GM23338 (cell line): Measurements from ENCODE around the gene RGS7. TPM values are rescaled to one million over a fixed set of nuclear protein-coding genes. Genes with fewer than 3 reads are reported as not detected.

ENCODE experiments used
- ATAC-seq: fragments of 200-7000 bp; cut with Tn5 transposase; 3 replicates; pipeline ENCODE4 v1.9.1; 2020
- DNase-seq: peaks from one replicate; pipeline ENCODE4 v3.0.0-alpha.2; 2015; ENCODE audit warnings: low spot score
- H2AFZ ChIP-seq: fragments of 200-600 bp; sonication (generic); 2 replicates; pipeline ENCODE4 v1.8.0; 2016; ENCODE audit warnings: antibody characterized with exemption, mild to moderate bottlenecking, moderate library complexity
- H3F3A ChIP-seq: fragments of 200-600 bp; sonication (generic); replicated peaks from 2 replicates; pipeline ENCODE4 v1.8.0; 2017; ENCODE audit warnings: antibody characterized with exemption, mixed run types, low read depth
- H3K27ac ChIP-seq: fragments of 200-600 bp; sonication (generic); 2 replicates; pipeline ENCODE4 v1.6.1; 2016; ENCODE audit warnings: low read depth
- H3K27me3 ChIP-seq: fragments of 200-600 bp; sonication (generic); 2 replicates; pipeline ENCODE4 v1.8.0; 2016; ENCODE audit warnings: mild to moderate bottlenecking, mixed run types, moderate library complexity; ENCODE audit not compliant: insufficient read depth
- H3K36me3 ChIP-seq: fragments of 200-600 bp; sonication (generic); 2 replicates; pipeline ENCODE4 v1.8.0; 2016; ENCODE audit warnings: mild to moderate bottlenecking; ENCODE audit not compliant: insufficient read depth
- H3K4me1 ChIP-seq: fragments of 200-600 bp; sonication (generic); 2 replicates; pipeline ENCODE4 v1.8.0; 2016; ENCODE audit warnings: mild to moderate bottlenecking, moderate library complexity; ENCODE audit not compliant: insufficient read depth
- H3K4me2 ChIP-seq: fragments of 200-600 bp; sonication (generic); 2 replicates; pipeline ENCODE4 v1.7.1; 2017; ENCODE audit warnings: mixed run types
- H3K4me3 ChIP-seq: fragments of 200-600 bp; sonication (generic); 2 replicates; pipeline ENCODE4 v1.6.1; 2016; ENCODE audit warnings: mixed run types
- H3K79me2 ChIP-seq: fragments of 200-600 bp; sonication (generic); replicated peaks from 2 replicates; pipeline ENCODE4 v1.8.0; 2017; ENCODE audit warnings: mild to moderate bottlenecking; ENCODE audit not compliant: insufficient read depth
- H3K9me2 ChIP-seq: fragments of 200-600 bp; sonication (generic); 2 replicates; pipeline ENCODE4 v1.8.0; 2017; ENCODE audit not compliant: insufficient read depth
- H4K20me1 ChIP-seq: fragments of 200-600 bp; sonication (generic); replicated peaks from 2 replicates; pipeline ENCODE4 v1.8.0; 2017; ENCODE audit warnings: mild to moderate bottlenecking; ENCODE audit not compliant: insufficient read depth
- H3K27ac Mint-ChIP-seq: 2 replicates; pipeline ENCODE4 v1.8.0; 2020; ENCODE audit warnings: inconsistent platforms, mild to moderate bottlenecking, moderate library complexity, mixed read lengths
- H3K27me3 Mint-ChIP-seq: 3 replicates; pipeline ENCODE4 v1.8.0; 2022; ENCODE audit warnings: low read depth, mild to moderate bottlenecking, moderate library complexity, mixed read lengths, inconsistent platforms; ENCODE audit not compliant: insufficient read depth, poor library complexity
- H3K36me3 Mint-ChIP-seq: 3 replicates; pipeline ENCODE4 v1.8.0; 2021; ENCODE audit warnings: low read depth, mild to moderate bottlenecking, inconsistent platforms, moderate library complexity, mixed read lengths
- H3K4me1 Mint-ChIP-seq: 3 replicates; pipeline ENCODE4 v1.8.0; 2020; ENCODE audit warnings: mild to moderate bottlenecking, inconsistent platforms, mixed read lengths
- H3K4me3 Mint-ChIP-seq: 3 replicates; pipeline ENCODE4 v1.8.0; 2021; ENCODE audit warnings: moderate library complexity, mild to moderate bottlenecking, inconsistent platforms, mixed read lengths
- H3K9me3 Mint-ChIP-seq: 3 replicates; pipeline ENCODE4 v1.8.0; 2020; ENCODE audit warnings: moderate library complexity, mild to moderate bottlenecking, inconsistent platforms, mixed read lengths
- CREB1 ChIP-seq: fragments of 250-450 bp; sonication (Bioruptor Pico); IDR thresholded peaks from 2 replicates; pipeline ENCODE4 v1.5.0; 2020; ENCODE audit warnings: low read depth, mild to moderate bottlenecking, moderate library complexity
- CTCF ChIP-seq, 2 experiments: fragments of 200-600 bp in 1 of 2; sonication (generic) in 1 of 2; conservative IDR thresholded peaks; 2 replicates each; pipeline versions ENCODE4 v1.5.1 to v1.6.1; 2016 to 2017; ENCODE audit warnings: antibody characterized with exemption in 2 of 2, low read depth in 2 of 2, mild to moderate bottlenecking in 2 of 2, moderate library complexity in 1 of 2
- EZH2 ChIP-seq: fragments of 200-600 bp; sonication (generic); IDR thresholded peaks from one replicate; pipeline ENCODE4 v1.8.0; 2017; ENCODE audit warnings: antibody characterized with exemption, mild to moderate bottlenecking, low read depth; ENCODE audit not compliant: unreplicated experiment
- EZH2phosphoT487 ChIP-seq: fragments of 200-600 bp; sonication (generic); IDR thresholded peaks from one replicate; pipeline ENCODE4 v1.8.1; 2018; ENCODE audit warnings: antibody characterized with exemption; ENCODE audit not compliant: unreplicated experiment
- JUNB ChIP-seq: IDR thresholded peaks from one replicate; pipeline ENCODE4 v1.6.1; 2016; ENCODE audit warnings: antibody characterized with exemption; ENCODE audit not compliant: unreplicated experiment
- POLR2AphosphoS5 ChIP-seq: IDR thresholded peaks from 2 replicates; pipeline ENCODE4 v1.6.1; 2016; ENCODE audit warnings: antibody characterized with exemption, low read depth
- STAT1 ChIP-seq: IDR thresholded peaks from one replicate; pipeline ENCODE4 v1.6.1; 2016; ENCODE audit warnings: antibody characterized with exemption; ENCODE audit not compliant: unreplicated experiment
- ZNF114 ChIP-seq: fragments of 250-450 bp; sonication (Bioruptor Pico); IDR thresholded peaks from 2 replicates; pipeline ENCODE4 v1.5.0; 2020; ENCODE audit warnings: mild to moderate bottlenecking, moderate library complexity
- ZNF331 ChIP-seq: fragments of 250-450 bp; sonication (Bioruptor Pico); IDR thresholded peaks from 2 replicates; pipeline ENCODE4 v1.5.0; 2020; ENCODE audit warnings: low read depth, mild to moderate bottlenecking, moderate library complexity
- polyA plus RNA-seq: library from polyadenylated mRNA; unstranded; fragments of >200 nt; fragmentation: Nextera tagmentation; extraction: Ambion mirVana; gene quantifications from 2 replicates; pipeline ENCODE4 v1.2.1, GENCODE V29; 2016
- total RNA-seq: library from RNA; depleted of rRNA; stranded (reverse); fragments of >200 nt; shearing (Covaris generic); gene quantifications from 2 replicates; pipeline ENCODE4 v1.2.3, GENCODE V29; 2014
- TF ChIP-seq, protein P1 (sequence below): fragments of 250-450 bp; sonication (Bioruptor Pico); IDR thresholded peaks from 2 replicates; pipeline ENCODE4 v1.5.0; 2020; ENCODE audit warnings: mild to moderate bottlenecking, moderate library complexity

The RGS7 gene
- total and polyA plus RNA-seq, 2 experiments from 2014 or later = 2.0 to 2.2 TPM

DNA sequence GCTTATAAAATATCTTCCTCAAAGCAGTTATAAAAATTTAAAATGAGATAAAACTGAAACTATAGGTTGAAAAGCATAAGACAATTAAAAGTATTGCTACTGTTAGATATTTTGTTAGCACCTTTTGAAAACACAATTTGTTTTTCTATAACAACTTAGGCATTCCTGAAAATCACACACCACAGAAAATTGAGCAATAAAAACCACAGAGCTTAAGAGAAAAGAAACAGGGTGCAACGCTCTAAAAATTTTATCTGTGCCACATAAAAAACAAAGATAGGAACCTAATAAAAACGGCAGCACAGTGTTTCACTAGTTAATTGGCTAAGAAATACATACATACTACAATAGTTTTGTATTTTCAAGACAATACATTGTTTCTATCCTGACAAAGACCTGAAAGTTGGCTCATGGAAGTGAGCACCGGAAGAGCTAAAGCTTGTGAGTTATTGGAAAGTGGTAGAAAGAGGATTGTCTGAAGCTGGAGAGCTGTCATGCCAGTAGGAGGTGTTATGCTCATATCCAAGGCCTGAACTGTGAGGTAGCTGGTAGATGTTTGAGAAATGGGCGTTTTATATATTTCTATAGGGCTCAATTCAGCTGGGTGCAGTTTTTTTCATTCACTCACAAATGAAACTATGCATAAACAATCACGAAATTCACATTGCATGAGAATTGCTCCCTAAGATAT is 45.8 kb downstream of the RGS7 start:
- H2AFZ ChIP-seq = no peak overlapping the region

DNA sequence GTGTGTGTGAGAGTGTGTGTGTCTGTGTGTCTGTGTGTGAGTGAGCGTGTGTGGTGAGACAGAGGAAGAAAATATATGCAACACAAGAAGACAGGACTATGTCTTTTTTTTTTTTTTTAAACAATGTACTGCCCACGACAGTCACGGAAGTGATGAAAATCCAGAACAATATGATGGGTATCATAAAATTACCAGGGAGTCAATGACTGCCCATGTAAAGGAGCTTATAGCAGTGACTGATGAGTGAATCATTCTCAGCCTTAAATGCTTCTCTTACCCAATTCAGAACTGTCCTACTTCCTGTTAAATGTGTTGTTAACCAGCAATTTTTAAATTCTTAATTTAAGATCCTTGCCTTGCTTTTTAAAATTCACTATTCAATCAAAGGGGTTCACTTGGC is 46.6 kb downstream of the RGS7 start:
- no peaks in the 10 kb centered on the region for H3K36me3 Mint-ChIP-seq
- no peak for TF ChIP-seq EZH2
- no peak for TF ChIP-seq EZH2phosphoT487
- no peak for TF ChIP-seq ZNF114 (CRISPR knock-in tag)
- TF ChIP-seq JUNB = no peak
- no peak for TF ChIP-seq POLR2AphosphoS5
- TF ChIP-seq, protein P1, sequence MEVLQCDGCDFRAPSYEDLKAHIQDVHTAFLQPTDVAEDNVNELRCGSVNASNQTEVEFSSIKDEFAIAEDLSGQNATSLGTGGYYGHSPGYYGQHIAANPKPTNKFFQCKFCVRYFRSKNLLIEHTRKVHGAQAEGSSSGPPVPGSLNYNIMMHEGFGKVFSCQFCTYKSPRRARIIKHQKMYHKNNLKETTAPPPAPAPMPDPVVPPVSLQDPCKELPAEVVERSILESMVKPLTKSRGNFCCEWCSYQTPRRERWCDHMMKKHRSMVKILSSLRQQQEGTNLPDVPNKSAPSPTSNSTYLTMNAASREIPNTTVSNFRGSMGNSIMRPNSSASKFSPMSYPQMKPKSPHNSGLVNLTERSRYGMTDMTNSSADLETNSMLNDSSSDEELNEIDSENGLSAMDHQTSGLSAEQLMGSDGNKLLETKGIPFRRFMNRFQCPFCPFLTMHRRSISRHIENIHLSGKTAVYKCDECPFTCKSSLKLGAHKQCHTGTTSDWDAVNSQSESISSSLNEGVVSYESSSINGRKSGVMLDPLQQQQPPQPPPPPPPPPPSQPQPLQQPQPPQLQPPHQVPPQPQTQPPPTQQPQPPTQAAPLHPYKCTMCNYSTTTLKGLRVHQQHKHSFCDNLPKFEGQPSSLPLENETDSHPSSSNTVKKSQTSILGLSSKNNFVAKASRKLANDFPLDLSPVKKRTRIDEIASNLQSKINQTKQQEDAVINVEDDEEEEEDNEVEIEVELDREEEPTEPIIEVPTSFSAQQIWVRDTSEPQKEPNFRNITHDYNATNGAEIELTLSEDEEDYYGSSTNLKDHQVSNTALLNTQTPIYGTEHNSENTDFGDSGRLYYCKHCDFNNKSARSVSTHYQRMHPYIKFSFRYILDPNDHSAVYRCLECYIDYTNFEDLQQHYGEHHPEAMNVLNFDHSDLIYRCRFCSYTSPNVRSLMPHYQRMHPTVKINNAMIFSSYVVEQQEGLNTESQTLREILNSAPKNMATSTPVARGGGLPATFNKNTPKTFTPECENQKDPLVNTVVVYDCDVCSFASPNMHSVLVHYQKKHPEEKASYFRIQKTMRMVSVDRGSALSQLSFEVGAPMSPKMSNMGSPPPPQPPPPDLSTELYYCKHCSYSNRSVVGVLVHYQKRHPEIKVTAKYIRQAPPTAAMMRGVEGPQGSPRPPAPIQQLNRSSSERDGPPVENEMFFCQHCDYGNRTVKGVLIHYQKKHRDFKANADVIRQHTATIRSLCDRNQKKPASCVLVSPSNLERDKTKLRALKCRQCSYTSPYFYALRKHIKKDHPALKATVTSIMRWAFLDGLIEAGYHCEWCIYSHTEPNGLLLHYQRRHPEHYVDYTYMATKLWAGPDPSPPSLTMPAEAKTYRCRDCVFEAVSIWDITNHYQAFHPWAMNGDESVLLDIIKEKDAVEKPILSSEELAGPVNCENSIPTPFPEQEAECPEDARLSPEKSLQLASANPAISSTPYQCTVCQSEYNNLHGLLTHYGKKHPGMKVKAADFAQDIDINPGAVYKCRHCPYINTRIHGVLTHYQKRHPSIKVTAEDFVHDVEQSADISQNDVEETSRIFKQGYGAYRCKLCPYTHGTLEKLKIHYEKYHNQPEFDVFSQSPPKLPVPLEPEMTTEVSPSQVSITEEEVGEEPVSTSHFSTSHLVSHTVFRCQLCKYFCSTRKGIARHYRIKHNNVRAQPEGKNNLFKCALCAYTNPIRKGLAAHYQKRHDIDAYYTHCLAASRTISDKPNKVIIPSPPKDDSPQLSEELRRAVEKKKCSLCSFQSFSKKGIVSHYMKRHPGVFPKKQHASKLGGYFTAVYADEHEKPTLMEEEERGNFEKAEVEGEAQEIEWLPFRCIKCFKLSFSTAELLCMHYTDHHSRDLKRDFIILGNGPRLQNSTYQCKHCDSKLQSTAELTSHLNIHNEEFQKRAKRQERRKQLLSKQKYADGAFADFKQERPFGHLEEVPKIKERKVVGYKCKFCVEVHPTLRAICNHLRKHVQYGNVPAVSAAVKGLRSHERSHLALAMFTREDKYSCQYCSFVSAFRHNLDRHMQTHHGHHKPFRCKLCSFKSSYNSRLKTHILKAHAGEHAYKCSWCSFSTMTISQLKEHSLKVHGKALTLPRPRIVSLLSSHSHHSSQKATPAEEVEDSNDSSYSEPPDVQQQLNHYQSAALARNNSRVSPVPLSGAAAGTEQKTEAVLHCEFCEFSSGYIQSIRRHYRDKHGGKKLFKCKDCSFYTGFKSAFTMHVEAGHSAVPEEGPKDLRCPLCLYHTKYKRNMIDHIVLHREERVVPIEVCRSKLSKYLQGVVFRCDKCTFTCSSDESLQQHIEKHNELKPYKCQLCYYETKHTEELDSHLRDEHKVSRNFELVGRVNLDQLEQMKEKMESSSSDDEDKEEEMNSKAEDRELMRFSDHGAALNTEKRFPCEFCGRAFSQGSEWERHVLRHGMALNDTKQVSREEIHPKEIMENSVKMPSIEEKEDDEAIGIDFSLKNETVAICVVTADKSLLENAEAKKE (CRISPR knock-in tag) = no peak
- no peak for TF ChIP-seq CREB1 (CRISPR knock-in tag)
- no peak for TF ChIP-seq ZNF331 (CRISPR knock-in tag)

More for the DNA sequence above, 45.8 kb downstream of the RGS7 start:
- H3K4me2 ChIP-seq = no peak overlapping the region
- H3K79me2 ChIP-seq = no peaks in the 10 kb centered on the region
- H3K4me3 Mint-ChIP-seq = no peak overlapping the region
- no peak for TF ChIP-seq STAT1
- peak in 1 of 2 experiments; percentile 52; a peak in 2 of 4 replicates for TF ChIP-seq CTCF (conservative IDR thresholded peaks at IDR 0.05; ENCODE audit: low read depth in 2 of 2)
- ATAC-seq (peak; percentile 54), DNase-seq (peak; percentile 16)
- H3K4me1 Mint-ChIP-seq = peaks cover 12% of the 10 kb centered on the region
- H3K4me1 ChIP-seq = peaks cover 12% of the 10 kb centered on the region
- no peak overlapping the region for H3K27ac ChIP-seq
- H3K36me3 Mint-ChIP-seq = no peaks in the 10 kb centered on the region
- H3K27ac Mint-ChIP-seq = no peak overlapping the region
- no peaks in the 10 kb centered on the region for H3K9me3 Mint-ChIP-seq
- H4K20me1 ChIP-seq = no peaks in the 10 kb centered on the region
- no peaks in the 10 kb centered on the region for H3K36me3 ChIP-seq
- H3K27me3 ChIP-seq = no peaks in the 10 kb centered on the region
- H3F3A ChIP-seq = no peaks in the 10 kb centered on the region
- H3K4me3 ChIP-seq = no peak overlapping the region
- H3K9me2 ChIP-seq = 0 out of 2 replicates have a peak, but pooled peaks cover under 1% of the 10 kb centered on the region
- H3K27me3 Mint-ChIP-seq = peaks cover 2% of the 10 kb centered on the region

More for the DNA sequence above, 46.6 kb downstream of the RGS7 start:
- Mint-ChIP-seq H3K27ac (peak overlapping the region; percentile 10; the same call in 1 of the 2 replicates), H3K4me3 (no peak overlapping the region), H3K27me3 (peaks cover 2% of the 10 kb centered on the region), H3K9me3 (no peaks in the 10 kb centered on the region), H3K4me1 (peaks cover 12% of the 10 kb centered on the region)
- Histone ChIP-seq H3K4me1 (peaks cover 12% of the 10 kb centered on the region), H3K4me2 (no peak overlapping the region), H3K36me3 (no peaks in the 10 kb centered on the region), H2AFZ (no peak overlapping the region), H3K27me3 (no peaks in the 10 kb centered on the region), H3K9me2 (no peaks in the 10 kb centered on the region), H3K4me3 (no peak overlapping the region), H4K20me1 (no peaks in the 10 kb centered on the region), H3K79me2 (no peaks in the 10 kb centered on the region), H3K27ac (no peak overlapping the region), H3F3A (no peaks in the 10 kb centered on the region)
- ATAC-seq (no peak), DNase-seq (no peak)
